HUDEP-2 (cell line): ENCODE measurements around the gene KIF3C.
A peak's percentile ranks its signal among the peaks of the same experiment; 100 is the strongest.
"Not testable (repeated sequence)": the region's sequence is repeated elsewhere in the genome, so short reads cannot be mapped to it uniquely, and the experiment has no call there.

Source experiments
- DNase-seq, 76 experiments: peaks; one replicate each; lab custom pipeline; 2025; ENCODE audit not compliant: unreplicated experiment in 76 of 76; lab: John Stamatoyannopoulos, UW

Gene KIF3C

GRCh38 chr2:25966531-25967270 is 15.6 kb downstream of the KIF3C start:
- DNase-seq, result peak in 1 of 76 experiments; percentile 12

- DNase-seq, result peak in 17 of 76 experiments; percentile 4 to 57 (median 18)
Measured at GRCh38 chr2:25964891-25965290, 17.4 kb downstream of the KIF3C start.

- no peak for DNase-seq
Measured at GRCh38 chr2:25960920-25961319, 21.4 kb downstream of the KIF3C start.

GRCh38 chr2:25960396-25960795 is 21.9 kb downstream of the KIF3C start:
- DNase-seq, result no peak

GRCh38 chr2:25958611-25959010 is 23.7 kb downstream of the KIF3C start:
- not testable (repeated sequence) for DNase-seq

GRCh38 chr2:25957743-25958142 is 24.6 kb downstream of the KIF3C start:
- no peak for DNase-seq

- DNase-seq, result no peak
Measured at GRCh38 chr2:25955869-25956535, 26.3 kb downstream of the KIF3C start.

- no peak for DNase-seq
Measured at GRCh38 chr2:25955036-25955435, 27.3 kb downstream of the KIF3C start.

- peak in 3 of 76 experiments; percentile 3 to 27 (median 27) for DNase-seq
Measured at GRCh38 chr2:25954199-25954752, 28.0 kb downstream of the KIF3C start.

GRCh38 chr2:25951071-25951547 is 31.2 kb downstream of the KIF3C start:
- DNase-seq, result peak in 63 of 76 experiments; percentile 3 to 78 (median 49)

GRCh38 chr2:25948437-25948836 is 33.9 kb downstream of the KIF3C start:
- no peak for DNase-seq

GRCh38 chr2:25941042-25941441 is 41.3 kb downstream of the KIF3C start:
- DNase-seq, result no peak

- DNase-seq, result no peak
Measured at GRCh38 chr2:25939257-25939668, 43.0 kb downstream of the KIF3C start.

GRCh38 chr2:25938345-25938744 is 44.0 kb downstream of the KIF3C start:
- no peak for DNase-seq

- DNase-seq, result no peak
Measured at GRCh38 chr2:25936889-25937545, 45.3 kb downstream of the KIF3C start.

GRCh38 chr2:25933622-25934021 is 48.7 kb downstream of the KIF3C start:
- no peak for DNase-seq

- DNase-seq, result no peak
Measured at GRCh38 chr2:25929789-25930473, 52.4 kb downstream of the KIF3C start.

- no peak for DNase-seq
Measured at GRCh38 chr2:25928668-25929067, 53.6 kb downstream of the KIF3C start.

GRCh38 chr2:25926984-25927756 is 55.1 kb downstream of the KIF3C start:
- no peak for DNase-seq

GRCh38 chr2:25922501-25922900 is 59.8 kb downstream of the KIF3C start:
- DNase-seq, result no peak
